ENCODE results near the gene RTBDN. TPM values are rescaled to one million over a fixed set of nuclear protein-coding genes. Genes with fewer than 3 reads are reported as not detected.
A peak's percentile ranks its signal among the peaks of the same experiment; 100 is the strongest.
"Not testable (repeated sequence)": the region's sequence is repeated elsewhere in the genome, so short reads cannot be mapped to it uniquely, and the experiment has no call there.

Gene RTBDN
- total RNA-seq, 4 donors from 2014 or later = not detected

- no peak for DNase-seq
- Histone ChIP-seq H3K4me1 (no peaks in the 10 kb centered on the region), H3K27me3 (peaks cover 0 to 2% (median 0%) of the 10 kb centered on the region in 3 donors), H3K9me3 (no peaks in the 10 kb centered on the region), H3K27ac (no peak overlapping the region), H3K4me3 (no peak overlapping the region), H3K36me3 (no peaks in the 10 kb centered on the region)
- intact Hi-C loops (cut with DNase I; ENCODE audit: low total_unique reads) = no loop called here
- TF ChIP-seq, protein P1, sequence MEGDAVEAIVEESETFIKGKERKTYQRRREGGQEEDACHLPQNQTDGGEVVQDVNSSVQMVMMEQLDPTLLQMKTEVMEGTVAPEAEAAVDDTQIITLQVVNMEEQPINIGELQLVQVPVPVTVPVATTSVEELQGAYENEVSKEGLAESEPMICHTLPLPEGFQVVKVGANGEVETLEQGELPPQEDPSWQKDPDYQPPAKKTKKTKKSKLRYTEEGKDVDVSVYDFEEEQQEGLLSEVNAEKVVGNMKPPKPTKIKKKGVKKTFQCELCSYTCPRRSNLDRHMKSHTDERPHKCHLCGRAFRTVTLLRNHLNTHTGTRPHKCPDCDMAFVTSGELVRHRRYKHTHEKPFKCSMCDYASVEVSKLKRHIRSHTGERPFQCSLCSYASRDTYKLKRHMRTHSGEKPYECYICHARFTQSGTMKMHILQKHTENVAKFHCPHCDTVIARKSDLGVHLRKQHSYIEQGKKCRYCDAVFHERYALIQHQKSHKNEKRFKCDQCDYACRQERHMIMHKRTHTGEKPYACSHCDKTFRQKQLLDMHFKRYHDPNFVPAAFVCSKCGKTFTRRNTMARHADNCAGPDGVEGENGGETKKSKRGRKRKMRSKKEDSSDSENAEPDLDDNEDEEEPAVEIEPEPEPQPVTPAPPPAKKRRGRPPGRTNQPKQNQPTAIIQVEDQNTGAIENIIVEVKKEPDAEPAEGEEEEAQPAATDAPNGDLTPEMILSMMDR (IDR thresholded peaks at IDR 0.05 in 4 of 5, conservative IDR thresholded peaks at IDR 0.05 in 1 of 5) = no peak
- TF ChIP-seq POLR2A (IDR thresholded peaks at IDR 0.05) = no peak
- no peak for ATAC-seq
- in situ Hi-C loops (cut with MboI; ENCODE audit: low sequenced_read_pairs in 4 of 4) = no loop called here
Measured at GRCh38 chr19:12858041-12858928, 23.9 kb upstream of the RTBDN start.

- H3K27ac ChIP-seq = no peak overlapping the region
- DNase-seq (no peak), ATAC-seq (no peak)
- in situ Hi-C loops (cut with MboI; ENCODE audit: low sequenced_read_pairs in 4 of 4) (no loop called here), intact Hi-C loops (cut with DNase I; ENCODE audit: low total_unique reads) (no loop called here)
- no peaks in the 10 kb centered on the region for H3K27me3 ChIP-seq
- no peak for TF ChIP-seq POLR2A (IDR thresholded peaks at IDR 0.05)
- TF ChIP-seq, protein P1 (IDR thresholded peaks at IDR 0.05 in 4 of 5, conservative IDR thresholded peaks at IDR 0.05 in 1 of 5) = no peak
- no peak overlapping the region for H3K4me3 ChIP-seq
- H3K4me1 ChIP-seq = no peaks in the 10 kb centered on the region
- H3K9me3 ChIP-seq = no peaks in the 10 kb centered on the region
- H3K36me3 ChIP-seq = no peaks in the 10 kb centered on the region
Measured at GRCh38 chr19:12856653-12857052, 22.3 kb upstream of the RTBDN start.

GRCh38 chr19:12847159-12848139 is 13.1 kb upstream of the RTBDN start:
- DNase-seq (peak; percentile 57 to 78), ATAC-seq (peak; percentile 90 to 93)
- Histone ChIP-seq H3K36me3 (no peaks in the 10 kb centered on the region), H3K4me1 (peaks cover 5 to 6% of the 10 kb centered on the region in 2 donors), H3K27ac (peak overlapping the region in 1 of 4 donors; percentile 28), H3K27me3 (peaks cover 19 to 22% (median 19%) of the 10 kb centered on the region in 3 donors), H3K9me3 (no peaks in the 10 kb centered on the region), H3K4me3 (peak overlapping the region in 3 of 4 donors; percentile 23 to 39 (median 24))
- in situ Hi-C loops (cut with MboI; ENCODE audit: low sequenced_read_pairs in 4 of 4) (loop anchor here (5.0 to 10.0 kb wide), 3 partner anchors 80 to 90 kb away; no protein-coding TSS in a partner anchor), intact Hi-C loops (cut with DNase I; ENCODE audit: low total_unique reads) (loop anchor here (1.0 to 2.0 kb wide), 3 partner anchors 41 to 87 kb away; partner anchors contain the start of gene RNASEH2A)
- TF ChIP-seq, protein P1 (IDR thresholded peaks at IDR 0.05 in 4 of 5, conservative IDR thresholded peaks at IDR 0.05 in 1 of 5) = peak; percentile 95 to 99 (median 98)
- TF ChIP-seq POLR2A (IDR thresholded peaks at IDR 0.05) = no peak

- intact Hi-C loops (cut with DNase I; ENCODE audit: low total_unique reads) (loop anchor here (1.0 to 2.0 kb wide), 3 partner anchors 40 to 86 kb away; partner anchors contain the start of gene RNASEH2A), in situ Hi-C loops (cut with MboI; ENCODE audit: low sequenced_read_pairs in 4 of 4) (loop anchor here (5.0 to 10.0 kb wide), 3 partner anchors 79 to 89 kb away; no protein-coding TSS in a partner anchor)
- not testable (repeated sequence) for H3K4me3 ChIP-seq, H3K4me1 ChIP-seq, H3K27ac ChIP-seq, H3K9me3 ChIP-seq, H3K36me3 ChIP-seq, DNase-seq, ATAC-seq
- peaks cover 26 to 30% (median 27%) of the 10 kb centered on the region in 3 donors for H3K27me3 ChIP-seq
Measured at GRCh38 chr19:12846613-12847012, 12.2 kb upstream of the RTBDN start.

Measured in gastrocnemius medialis (tissue), 4 donors.